ENCODE measurements around the gene FAAP100.
A peak's percentile ranks its signal among the peaks of the same experiment; 100 is the strongest.
"Not testable (repeated sequence)": the region's sequence is repeated elsewhere in the genome, so short reads cannot be mapped to it uniquely, and the experiment has no call there.

Gene FAAP100, protein sequence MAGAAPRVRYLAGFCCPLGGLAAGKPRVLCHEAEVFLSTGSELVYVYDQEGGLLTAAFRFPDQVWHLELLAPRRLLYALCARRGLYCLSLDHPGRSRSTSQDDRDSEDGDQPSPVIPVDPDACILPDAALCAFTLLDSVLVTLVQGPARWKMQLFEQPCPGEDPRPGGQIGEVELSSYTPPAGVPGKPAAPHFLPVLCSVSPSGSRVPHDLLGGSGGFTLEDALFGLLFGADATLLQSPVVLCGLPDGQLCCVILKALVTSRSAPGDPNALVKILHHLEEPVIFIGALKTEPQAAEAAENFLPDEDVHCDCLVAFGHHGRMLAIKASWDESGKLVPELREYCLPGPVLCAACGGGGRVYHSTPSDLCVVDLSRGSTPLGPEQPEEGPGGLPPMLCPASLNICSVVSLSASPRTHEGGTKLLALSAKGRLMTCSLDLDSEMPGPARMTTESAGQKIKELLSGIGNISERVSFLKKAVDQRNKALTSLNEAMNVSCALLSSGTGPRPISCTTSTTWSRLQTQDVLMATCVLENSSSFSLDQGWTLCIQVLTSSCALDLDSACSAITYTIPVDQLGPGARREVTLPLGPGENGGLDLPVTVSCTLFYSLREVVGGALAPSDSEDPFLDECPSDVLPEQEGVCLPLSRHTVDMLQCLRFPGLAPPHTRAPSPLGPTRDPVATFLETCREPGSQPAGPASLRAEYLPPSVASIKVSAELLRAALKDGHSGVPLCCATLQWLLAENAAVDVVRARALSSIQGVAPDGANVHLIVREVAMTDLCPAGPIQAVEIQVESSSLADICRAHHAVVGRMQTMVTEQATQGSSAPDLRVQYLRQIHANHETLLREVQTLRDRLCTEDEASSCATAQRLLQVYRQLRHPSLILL

DNA sequence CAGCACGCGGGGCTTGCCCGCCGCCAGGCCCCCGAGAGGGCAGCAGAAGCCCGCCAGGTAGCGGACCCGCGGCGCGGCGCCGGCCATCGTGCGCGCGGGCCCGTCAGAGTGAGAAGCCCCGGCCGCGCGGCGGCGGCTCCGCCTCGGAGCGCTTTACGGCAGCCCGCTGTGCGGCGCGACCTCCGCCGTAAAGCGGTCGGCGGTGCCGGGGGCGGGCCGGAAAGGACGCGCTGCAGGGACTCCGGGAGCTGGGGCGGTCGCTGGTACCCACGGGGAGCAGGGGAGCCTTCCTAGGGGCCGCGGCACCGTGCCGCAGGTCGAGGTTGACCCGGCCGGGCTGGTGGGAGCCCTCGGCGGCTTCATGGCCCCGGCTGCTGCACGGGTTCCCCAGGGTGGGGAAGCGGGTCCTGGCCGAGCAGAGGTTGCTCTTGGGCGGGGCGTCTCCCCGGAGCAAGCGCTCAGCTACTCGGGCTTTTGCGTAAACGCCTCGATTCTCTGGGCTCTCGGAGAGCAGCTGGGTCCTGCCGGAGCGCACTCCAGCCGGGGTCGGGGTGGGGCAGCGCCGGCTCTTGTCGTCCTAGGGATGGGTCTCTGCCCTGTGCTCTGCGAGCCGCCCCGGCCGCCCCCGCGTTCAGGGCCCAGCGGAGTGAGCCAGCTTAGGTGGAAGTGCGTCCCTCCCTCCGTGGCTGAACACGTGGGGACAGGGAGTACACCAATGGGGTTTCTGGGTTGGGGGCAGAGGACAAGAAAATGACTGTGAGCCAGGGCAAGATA, at the start of gene FAAP100:
TSS of gene FAAP100 (minus strand) at position 110 of the 774 bp plus-strand sequence. CDS start at position 87, 23 bp downstream.
- no peak for DNase-seq (ENCODE audit: low read depth)

DNA sequence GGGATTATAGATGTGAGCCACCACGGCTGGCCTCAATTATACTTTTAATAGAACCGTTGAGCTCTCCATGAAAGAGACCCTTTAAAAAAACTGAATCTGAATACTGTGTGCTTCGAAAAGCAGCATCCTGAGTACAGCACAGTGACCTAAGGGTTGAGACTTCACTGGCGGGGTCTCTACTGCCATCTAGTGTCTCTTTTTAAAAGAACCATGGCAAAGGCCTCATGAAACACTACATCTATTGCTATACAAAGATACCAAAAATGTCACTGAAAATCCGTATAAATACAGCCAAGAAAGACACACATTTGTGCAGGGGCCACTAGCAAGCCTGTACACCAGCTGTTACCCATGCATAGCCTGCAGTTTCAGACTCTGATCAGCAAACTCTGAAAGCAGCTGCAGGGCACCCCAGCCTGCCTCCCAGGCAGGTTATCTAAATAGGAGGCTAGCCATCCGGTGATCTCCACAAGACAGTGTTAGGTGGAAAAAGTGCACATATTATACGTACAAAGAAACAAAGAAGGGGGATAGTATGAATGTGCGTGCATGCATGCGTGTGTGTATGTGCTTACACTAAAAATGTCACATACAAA, 49.5 kb upstream of the FAAP100 start:
- peak; percentile 9 for DNase-seq (ENCODE audit: low read depth)

DNA sequence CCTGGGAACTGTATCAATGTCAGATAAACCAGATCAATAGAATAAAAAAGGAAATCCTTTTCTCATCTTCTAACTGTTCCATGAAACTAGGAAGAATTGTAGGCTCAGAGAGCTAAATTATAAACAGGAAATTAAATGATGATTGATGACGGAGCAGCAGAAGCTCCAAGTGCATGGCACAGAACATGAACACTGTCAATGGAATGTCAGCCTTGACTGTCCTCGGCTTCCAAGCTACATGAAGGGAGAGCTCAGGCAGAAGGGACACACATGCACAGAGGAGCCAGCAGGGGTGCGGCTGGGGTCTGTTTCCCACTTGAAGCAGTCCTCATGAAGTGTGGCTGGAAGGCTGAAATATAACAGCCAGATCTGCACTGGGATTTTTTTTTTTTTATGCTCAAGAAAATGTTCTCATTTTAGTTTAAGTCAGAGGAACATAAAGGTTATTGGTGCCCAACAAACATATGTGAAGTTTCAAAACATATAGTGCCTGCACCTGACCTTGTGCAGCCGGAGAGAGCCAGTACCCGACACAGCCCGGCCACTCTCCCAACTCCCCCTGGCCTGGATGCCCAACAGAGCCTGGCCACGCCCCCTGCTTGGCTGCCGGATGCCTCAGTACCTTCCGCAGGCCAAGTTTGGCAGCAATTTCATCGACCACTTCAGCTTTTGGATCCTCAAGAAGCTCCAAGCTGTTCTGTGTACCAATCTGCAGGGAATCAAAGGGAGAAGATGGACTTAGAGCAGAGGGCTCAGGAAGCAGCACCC, 47.8 kb upstream of the FAAP100 start:
- no peak for DNase-seq (ENCODE audit: low read depth)

DNA sequence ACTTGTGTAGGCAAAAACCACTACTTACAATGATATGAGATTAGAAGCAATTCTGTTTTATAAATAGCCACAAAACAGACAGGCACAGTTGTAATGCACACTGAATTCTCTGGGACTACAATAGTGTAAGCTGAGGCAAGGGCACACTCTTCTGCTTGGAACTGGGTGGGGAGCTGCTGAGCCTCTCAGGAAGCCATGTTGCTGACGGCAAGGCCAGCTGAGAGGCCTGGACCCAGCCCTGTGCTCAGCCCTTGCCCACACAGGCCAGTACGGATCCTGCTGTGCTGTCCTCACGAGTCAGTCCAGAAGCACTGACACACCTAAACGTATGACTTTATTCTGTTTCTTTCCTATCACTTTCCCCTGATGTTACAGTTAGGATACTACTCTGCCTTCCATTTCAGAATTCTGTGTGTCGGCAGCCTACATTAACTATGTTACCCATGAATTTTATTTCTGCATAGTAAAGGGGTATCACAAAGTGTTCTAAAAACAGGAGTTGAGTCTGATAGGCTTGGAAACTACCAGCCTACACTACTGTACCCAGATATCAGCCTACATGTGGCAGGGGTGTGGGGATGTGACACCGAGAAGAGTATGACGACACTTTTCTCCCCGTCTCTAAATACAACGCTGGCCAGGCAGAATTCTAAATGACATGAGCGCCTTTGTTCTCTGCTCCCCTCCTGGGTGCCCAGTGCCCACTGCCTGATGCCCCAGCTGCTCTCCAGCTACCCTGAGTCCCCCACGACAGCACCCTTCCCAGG, 41.1 kb upstream of the FAAP100 start:
- DNase-seq (ENCODE audit: low read depth): no peak

DNA sequence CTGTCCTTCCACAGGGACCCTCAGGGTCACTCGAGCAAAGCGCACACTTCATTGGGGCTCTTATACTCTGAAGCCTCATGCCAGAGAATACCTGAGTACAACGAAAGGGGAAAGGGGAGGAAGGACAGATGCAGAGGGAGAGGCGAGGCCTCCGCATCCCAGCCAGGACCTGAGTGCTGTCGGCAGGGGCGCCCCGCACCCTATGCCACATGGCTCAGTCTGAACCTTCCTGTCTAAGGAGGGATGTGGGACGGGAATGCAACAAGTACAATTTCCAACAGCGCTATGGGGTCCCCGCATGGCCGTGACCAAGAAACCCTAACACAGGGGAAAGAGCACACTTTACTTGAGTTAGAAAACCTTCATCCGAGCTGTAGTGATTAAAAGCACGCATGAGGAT, 39.8 kb upstream of the FAAP100 start:
- DNase-seq (ENCODE audit: low read depth): no peak

DNA sequence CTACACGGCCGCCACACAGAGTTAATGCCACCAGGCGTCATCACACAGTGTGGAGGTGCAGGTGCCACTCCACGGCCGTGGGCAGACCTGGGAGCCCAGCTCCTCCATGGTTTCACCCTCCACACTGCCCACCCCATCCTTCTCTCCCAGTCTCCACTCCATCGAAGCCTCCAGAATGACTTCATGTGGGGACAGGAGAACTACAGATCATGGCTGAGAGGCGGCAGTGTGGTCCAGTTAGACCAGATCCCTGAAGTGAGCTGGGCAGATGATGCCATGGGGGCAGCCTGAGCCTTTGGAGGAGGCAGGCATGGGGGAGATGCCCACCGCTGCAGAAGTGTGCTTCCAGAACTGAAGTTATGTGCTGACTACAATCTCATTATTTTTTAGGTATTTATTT, 38.0 kb upstream of the FAAP100 start:
- no peak for DNase-seq (ENCODE audit: low read depth)

DNA sequence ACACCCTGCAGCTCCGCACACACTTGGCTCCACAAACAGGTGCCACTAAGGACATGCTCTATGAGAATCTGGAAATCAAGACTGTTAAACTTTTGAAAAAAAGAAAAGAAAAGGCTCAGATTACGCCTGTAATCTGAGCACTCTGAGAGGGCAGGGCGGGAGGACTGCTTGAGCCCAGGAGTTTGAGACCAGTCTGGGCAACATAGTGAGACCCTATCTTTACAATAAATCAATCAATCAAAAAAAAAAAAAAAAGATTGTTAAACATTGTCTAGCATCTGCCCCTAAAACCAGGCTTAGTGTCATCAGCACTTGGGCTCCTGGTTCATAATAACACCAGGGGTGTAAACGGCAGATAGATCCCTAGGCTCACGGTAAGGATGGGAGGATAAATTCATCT, 37.5 kb upstream of the FAAP100 start:
- no peak for DNase-seq (ENCODE audit: low read depth)

DNA sequence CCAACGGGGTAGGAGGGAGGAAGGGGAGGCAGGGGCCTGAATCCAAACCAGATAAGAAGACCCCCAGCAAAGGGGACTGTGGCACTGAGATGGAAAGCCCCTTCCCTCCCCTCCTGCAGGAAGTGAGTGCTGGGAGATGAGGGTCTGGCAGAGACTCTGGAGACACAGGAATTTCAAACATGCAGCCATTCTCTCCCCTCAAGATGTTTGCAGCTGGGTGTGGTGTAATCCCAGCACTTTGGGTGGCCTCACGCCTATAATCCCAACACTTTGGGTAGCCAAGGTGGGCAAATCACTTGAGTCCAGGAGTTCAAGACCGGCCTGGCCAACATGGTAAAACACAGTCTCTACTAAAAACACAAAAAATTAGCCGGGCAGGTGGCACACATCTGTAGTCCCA, 33.9 kb upstream of the FAAP100 start:
- no peak for DNase-seq (ENCODE audit: low read depth)

DNA sequence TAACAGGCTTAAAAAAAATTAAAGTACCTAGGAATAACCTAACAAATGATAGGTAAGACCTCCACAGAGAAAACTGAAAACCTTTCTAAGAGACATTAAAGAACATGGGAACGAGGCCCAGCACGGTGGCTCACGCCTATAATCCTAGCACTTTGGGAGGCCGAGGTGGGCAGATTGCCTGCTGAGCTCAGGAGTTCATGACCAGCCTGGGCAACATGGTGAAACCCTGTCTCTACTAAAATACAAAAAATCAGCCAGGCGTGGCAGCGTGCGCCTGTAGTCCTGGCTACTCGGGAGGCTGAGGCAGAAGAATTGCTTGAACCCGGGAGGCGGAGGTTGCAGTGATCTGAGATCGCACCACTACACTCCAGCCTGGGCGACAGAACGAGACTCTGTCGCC, 32.6 kb upstream of the FAAP100 start:
- DNase-seq (ENCODE audit: low read depth): not testable (repeated sequence)

DNA sequence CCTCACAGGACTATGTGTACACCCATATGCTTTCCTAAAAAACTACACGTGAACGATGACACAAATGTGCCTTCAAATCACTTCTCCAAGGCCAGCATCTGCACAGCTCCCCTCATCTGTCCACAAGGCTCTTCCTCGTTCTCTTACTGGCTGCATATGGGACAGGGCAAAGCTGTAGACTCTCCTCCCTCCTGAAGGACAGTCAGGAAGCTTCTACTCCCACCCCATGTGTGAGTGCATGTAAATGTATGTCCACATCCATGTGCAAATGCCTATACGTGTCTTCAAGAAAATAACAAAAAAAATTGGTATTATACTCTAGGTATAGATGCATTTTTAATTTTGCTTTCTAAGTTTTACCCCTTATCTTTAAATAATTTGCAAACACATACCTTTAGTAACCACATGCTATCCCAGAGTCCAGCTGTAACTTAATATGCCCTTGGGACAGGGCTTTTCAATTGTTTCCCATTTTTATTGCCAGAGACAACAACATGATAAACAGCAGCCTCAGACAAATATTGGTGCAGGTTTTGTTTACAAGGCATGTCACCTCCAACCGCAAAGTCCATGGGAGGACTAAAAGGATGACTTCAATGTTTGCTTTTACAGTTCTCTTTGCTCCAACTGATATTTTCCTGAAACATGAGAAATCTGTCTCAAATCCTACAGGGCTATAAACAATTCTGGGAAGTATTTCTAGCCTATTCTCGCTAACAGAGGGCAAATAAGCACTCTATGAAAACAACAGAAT, 31.6 kb upstream of the FAAP100 start:
- no peak for DNase-seq (ENCODE audit: low read depth)

DNA sequence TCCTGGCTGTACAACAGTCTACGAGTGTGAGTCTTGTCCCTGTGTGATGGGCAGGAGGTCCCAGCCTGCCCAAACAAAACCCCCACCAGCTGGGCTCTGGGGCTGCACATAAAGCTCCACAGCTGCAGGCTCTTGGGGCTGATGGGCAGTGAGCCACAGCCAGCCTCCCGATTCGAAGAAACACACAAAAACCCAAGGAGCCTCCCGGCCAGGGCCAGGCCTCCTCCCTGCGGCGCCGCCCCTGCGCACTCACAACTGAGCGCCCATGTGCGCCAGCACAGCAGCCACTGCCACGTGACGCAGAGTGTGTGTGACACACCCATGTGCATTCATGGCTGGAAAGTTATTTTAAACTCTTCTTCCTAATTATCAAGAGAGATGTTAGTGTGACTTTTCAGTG, 30.6 kb upstream of the FAAP100 start:
- DNase-seq (ENCODE audit: low read depth): no peak

DNA sequence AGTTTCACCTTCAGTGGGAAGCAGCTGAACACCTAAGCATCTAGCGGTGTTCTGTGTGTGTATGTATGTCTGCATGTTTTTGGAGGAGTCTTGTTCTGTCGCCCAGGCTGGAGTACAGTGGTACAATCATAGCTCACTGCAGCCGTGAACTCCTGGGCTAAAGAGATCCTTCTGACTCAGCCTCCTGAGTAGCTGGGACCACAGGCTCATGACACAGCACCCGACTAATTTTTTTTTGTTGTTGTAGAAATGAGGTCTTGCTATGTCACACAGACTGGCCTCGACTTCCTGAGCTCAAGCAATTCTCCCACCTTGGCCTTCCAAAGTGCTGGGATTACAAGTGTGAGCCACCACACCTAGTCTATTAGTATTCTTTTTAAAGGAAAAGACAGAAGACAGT, 30.2 kb upstream of the FAAP100 start:
- no peak for DNase-seq (ENCODE audit: low read depth)

DNA sequence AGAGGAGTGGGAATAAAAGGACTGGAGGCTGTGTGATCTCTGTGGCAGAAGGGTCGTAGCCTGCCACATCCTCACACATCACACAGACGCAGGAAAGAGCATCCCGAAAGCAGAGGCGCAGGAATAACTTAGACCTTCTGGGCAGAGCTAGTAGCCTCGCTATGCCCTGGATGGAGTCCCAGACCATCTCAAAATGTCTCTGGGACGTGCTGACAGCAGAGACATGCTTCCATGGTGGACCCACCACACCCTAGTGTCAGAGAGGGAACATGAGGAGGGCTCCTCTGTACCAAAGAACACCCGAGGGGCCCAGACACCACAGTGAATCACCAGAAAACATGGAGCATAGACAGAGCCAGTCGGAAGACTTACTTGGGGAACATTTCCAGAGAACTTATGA, 29.6 kb upstream of the FAAP100 start:
- no peak for DNase-seq (ENCODE audit: low read depth)

DNA sequence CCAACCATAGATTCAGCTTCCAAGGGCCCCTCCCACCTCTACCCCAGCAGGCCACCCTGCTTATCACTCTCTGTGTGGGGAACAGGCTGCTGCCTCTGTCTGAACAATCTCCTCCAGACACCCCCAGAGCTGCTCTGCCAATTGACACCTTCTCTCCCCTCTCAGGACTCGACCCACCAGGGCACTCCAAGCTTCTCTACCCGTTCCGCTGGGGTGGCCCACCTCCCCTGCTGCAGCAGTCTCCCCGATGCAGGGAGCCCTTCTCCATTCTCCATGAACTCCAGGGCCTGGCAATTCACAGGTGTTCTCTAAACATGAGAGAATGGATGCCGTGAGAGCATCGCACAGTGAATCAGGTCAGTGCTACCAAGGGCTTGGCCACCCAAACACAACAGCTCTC, 28.3 kb upstream of the FAAP100 start:
- DNase-seq (ENCODE audit: low read depth): no peak

DNA sequence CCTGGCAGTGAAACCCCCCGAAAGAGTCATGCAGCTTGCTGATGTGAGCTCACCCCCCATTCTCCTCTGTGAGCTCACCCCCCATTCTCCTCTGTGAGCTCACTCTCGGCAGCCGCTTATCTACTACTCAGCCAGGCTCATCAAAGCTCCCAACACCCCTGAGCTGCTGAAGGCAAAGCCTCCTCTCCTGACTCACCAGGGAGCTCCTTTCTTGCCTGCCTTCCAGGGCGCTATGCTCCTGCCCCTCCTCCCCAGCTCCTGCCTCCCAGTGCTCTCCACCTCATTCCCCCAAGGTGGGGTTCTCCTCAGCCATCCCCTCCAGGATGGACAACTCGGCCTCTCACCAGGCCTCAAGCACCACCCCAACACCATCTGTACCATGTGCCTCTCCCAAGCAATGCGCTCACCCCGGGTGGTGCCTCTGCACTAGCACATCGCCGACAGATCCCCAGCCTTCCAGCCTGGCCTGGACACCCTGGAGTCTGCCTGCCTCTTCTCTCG, 27.7 kb upstream of the FAAP100 start:
- no peak for DNase-seq (ENCODE audit: low read depth)

DNA sequence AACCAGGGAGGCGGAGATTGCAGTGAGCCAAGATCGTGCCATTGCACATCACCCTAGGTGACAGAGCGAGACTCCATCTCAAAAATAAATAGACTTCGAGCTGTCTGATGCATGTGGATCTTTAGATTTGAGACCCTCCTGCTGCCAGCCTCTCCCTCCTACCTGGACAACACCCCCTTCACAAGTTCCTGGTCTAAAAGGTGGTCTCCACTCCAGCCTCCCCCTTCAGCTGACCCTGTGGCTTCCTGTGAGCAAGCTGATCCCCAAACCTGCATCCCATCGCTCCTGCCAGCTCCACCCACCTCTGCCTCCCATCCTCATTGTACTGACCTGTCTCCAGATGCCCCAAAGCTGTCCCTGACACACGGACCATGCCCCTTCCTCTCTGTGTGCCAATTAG, 27.1 kb upstream of the FAAP100 start:
- DNase-seq (ENCODE audit: low read depth): no peak

DNA sequence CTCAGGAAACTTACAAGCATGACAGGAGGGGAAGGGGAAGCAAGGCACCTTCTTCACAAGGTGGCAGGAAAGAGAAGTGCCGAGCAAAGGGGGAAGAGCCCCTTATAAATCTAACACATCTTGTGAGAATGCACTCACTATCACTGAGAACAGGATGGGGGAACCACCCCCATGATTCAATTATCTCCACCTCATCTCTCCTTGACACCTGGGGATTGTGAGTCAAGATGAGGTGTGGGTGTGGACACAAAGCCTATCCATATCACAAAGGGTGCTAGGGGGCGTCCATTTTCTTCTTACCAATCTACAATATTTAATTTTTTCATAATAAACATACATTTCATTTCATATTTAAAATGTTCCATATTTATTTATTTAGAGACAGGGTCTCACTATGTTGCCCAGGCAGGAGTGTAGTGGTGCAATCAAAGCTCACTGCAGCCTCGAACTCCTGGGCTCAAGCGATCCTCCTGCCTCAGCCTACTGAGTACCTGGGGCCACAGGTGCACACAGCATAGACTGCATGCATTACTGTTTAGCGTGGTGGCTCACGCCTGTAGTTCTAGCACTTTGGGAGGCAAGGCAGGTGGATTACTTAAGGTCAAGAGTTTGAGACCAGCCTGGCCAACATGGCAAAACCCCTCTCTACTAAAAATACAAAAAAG, 26.5 kb upstream of the FAAP100 start:
- DNase-seq (ENCODE audit: low read depth): no peak

DNA sequence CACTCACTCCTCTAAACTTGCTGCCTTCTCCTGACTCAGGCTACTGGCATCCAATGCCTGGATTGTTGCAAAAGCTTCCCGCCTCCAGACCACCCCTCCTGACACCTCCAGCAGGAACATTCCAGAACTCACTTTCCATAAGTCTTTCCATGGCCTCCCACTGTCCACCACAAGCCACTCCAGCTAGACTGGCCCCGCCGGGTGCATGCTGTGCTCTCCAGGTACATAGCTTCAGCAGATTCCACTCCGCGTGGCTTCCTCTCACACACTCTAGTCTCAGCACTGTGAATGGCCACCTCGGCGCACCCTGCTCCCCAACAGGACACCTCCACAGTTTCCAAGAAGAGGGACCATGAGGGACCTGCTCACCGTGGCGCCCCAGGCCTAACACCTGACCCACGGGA, 25.9 kb upstream of the FAAP100 start:
- DNase-seq (ENCODE audit: low read depth): no peak

Data from HS-27A (cell line).